Mesendoderm (in vitro differentiated cells): ENCODE measurements around the gene LGR6.
"Not testable (repeated sequence)": the region's sequence is repeated elsewhere in the genome, so short reads cannot be mapped to it uniquely, and the experiment has no call there.

ENCODE experiments used
- DNase-seq: peaks from one replicate; pipeline ENCODE4 v3.0.0; 2013
- H2AK5ac ChIP-seq: 2 replicates; pipeline ENCODE4 v1.6.1; 2013; ENCODE audit warnings: low read length, inconsistent platforms
- H2BK120ac ChIP-seq: 2 replicates; pipeline ENCODE4 v1.6.1; 2013; ENCODE audit warnings: low read depth, mild to moderate bottlenecking, low read length, moderate library complexity, mixed read lengths
- H2BK15ac ChIP-seq: replicated peaks from 2 replicates; pipeline ENCODE4 v1.6.1; 2013; ENCODE audit warnings: low read depth, mild to moderate bottlenecking, moderate library complexity
- H2BK5ac ChIP-seq: 2 replicates; pipeline ENCODE4 v1.6.1; 2013; ENCODE audit warnings: low read length, inconsistent platforms
- H3K18ac ChIP-seq: 2 replicates; pipeline ENCODE4 v1.6.1; 2013; ENCODE audit warnings: mild to moderate bottlenecking, low read length, mixed read lengths
- H3K23ac ChIP-seq: one replicate; pipeline ENCODE4 v1.6.1; 2013; ENCODE audit warnings: low read length
- H3K27ac ChIP-seq: 2 replicates; pipeline ENCODE4 v1.5.1; 2013; ENCODE audit warnings: low read depth, mild to moderate bottlenecking, inconsistent platforms, low read length, moderate library complexity
- H3K27me3 ChIP-seq: 2 replicates; pipeline ENCODE4 v1.6.1; 2013; ENCODE audit warnings: low read length, control low read depth, mild to moderate bottlenecking, inconsistent platforms; ENCODE audit not compliant: insufficient read depth, poor library complexity
- H3K36me3 ChIP-seq: 2 replicates; pipeline ENCODE4 v1.6.1; 2013; ENCODE audit warnings: low read length, inconsistent platforms; ENCODE audit not compliant: control insufficient read depth, insufficient read depth
- H3K4ac ChIP-seq: one replicate; pipeline ENCODE4 v1.6.1; 2013; ENCODE audit warnings: low read depth, mild to moderate bottlenecking, low read length, moderate library complexity
- H3K4me1 ChIP-seq: 2 replicates; pipeline ENCODE4 v1.6.1; 2013; ENCODE audit warnings: low read depth, low read length, inconsistent platforms; ENCODE audit not compliant: control insufficient read depth
- H3K4me2 ChIP-seq: 2 replicates; pipeline ENCODE4 v1.6.1; 2013; ENCODE audit warnings: low read length
- H3K4me3 ChIP-seq: 2 replicates; pipeline ENCODE4 v1.5.1; 2013; ENCODE audit warnings: mild to moderate bottlenecking, low read length
- H3K56ac ChIP-seq: one replicate; pipeline ENCODE4 v1.6.1; 2013; ENCODE audit warnings: low read length
- H3K79me1 ChIP-seq: 2 replicates; pipeline ENCODE4 v1.6.1; 2013; ENCODE audit warnings: low read length, inconsistent platforms
- H3K79me2 ChIP-seq: 2 replicates; pipeline ENCODE4 v1.6.1; 2013; ENCODE audit warnings: mild to moderate bottlenecking, low read length; ENCODE audit not compliant: control insufficient read depth, insufficient read depth
- H3K9ac ChIP-seq: 2 replicates; pipeline ENCODE4 v1.6.1; 2013; ENCODE audit warnings: low read length, inconsistent platforms
- H4K5ac ChIP-seq: one replicate; pipeline ENCODE4 v1.6.1; 2013; ENCODE audit warnings: low read length
- H4K8ac ChIP-seq: one replicate; pipeline ENCODE4 v1.6.1; 2013; ENCODE audit warnings: low read depth, mild to moderate bottlenecking, control low read depth, low read length, moderate library complexity
- WGBS: extraction: QIAGEN DNeasy Blood & Tissue Kit; methylation state at CpG from one replicate; pipeline ENCODE4 v1.1.7; 2013; ENCODE audit warnings: low lambda C conversion rate, missing lambda C conversion rate; ENCODE audit not compliant: insufficient coverage; ENCODE audit errors: extremely low coverage; 5-methylcytosine and 5-hydroxymethylcytosine counted together

Gene LGR6

DNA sequence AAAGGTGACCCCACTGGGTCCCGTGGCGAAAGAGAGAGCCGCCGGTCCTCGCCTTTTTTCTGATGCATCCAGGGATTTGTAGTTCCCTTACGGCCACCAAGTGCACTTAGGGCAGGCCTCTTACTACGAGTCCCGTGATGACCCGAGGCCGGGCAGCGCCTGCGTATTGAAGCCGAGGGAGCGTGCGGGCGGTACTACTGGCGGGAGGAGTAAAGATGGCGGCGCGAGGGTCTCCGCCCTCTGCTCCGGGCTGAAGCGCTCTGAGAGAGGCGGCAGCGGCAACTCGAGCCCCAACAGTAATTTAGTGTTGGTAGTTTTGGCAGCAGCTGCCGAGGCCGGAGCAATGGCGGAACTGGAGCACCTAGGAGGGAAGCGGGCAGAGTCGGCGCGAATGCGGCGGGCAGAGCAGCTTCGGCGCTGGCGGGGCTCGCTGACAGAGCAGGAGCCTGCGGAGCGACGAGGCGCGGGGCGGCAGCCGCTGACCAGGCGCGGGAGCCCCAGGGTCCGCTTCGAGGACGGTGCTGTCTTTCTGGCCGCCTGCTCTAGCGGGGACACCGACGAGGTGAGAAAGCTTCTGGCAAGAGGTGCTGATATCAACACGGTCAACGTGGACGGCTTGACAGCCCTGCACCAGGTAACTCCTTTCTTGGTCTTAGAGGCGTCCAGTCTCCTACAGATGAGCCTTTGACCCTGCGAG lies 155.1 kb downstream of the LGR6 start, which contains the start of gene PPP1R12B:
Gene PPP1R12B, plus strand, starts transcription at position 191 of the 697 bp plus-strand sequence. Its CDS starts 153 bp downstream, at position 344.
- H2BK5ac ChIP-seq = no peak within 1 kb of the TSS
- H2BK120ac ChIP-seq = no peak within 1 kb of the TSS
- peak; percentile 100 for DNase-seq
- peak within 1 kb of the TSS; percentile 95 for H3K4me2 ChIP-seq
- H3K4me1 ChIP-seq = no peaks in the 10 kb centered on the region
- H3K36me3 ChIP-seq = no peaks in the 10 kb centered on the region
- no peak within 1 kb of the TSS for H4K5ac ChIP-seq
- peak within 1 kb of the TSS; percentile 20 for H3K18ac ChIP-seq
- no peaks in the 10 kb centered on the region for H3K27me3 ChIP-seq
- no peaks in the 10 kb centered on the region for H3K79me1 ChIP-seq
- no peak within 1 kb of the TSS for H4K8ac ChIP-seq
- H3K27ac ChIP-seq = peak within 1 kb of the TSS; percentile 55
- H3K56ac ChIP-seq = peak within 1 kb of the TSS; percentile 86
- H2AK5ac ChIP-seq = no peak within 1 kb of the TSS
- WGBS = no CpG with 5 or more reads among the region's 60 CpGs
- no peak within 1 kb of the TSS for H3K4ac ChIP-seq
- H3K9ac ChIP-seq = peak within 1 kb of the TSS; percentile 73
- peak within 1 kb of the TSS; percentile 83 for H3K4me3 ChIP-seq
- H3K79me2 ChIP-seq = no peaks in the 10 kb centered on the region
- no peak within 1 kb of the TSS for H2BK15ac ChIP-seq
- no peak within 1 kb of the TSS for H3K23ac ChIP-seq

DNA sequence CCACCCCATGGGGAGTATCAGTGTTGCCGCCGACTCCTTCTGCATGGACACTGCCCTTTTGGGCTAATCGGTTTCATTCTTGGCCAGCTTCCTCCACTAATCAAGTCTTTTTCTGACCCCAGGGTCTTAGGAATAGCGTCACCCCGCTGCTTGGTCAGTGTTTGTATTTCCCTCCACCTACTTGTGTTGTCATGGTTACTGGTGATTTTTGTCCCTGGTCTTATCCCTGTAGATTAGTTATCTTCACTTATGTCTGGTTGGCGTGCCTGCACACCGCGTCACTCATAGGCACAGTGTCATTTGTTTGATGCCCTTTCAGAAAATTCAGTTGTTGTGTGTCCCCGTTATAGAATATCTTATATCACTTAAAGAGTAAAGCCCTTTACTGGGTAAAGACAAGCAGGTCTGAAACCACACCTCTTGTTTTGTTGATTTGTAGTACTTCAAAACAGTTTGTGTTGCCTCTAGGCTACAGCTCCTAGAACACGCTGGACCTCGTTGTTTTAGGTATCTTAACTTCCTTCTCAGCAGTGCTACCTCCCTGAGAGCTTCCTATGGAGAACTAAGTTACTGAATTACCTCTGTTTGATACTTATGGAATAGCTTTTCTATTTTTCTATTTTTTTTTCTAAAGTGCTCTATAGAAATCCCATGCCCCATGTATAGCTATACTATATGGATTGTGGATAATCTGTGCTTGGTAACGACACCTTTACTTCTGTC lies 155.8 kb downstream of the LGR6 start:
- peak overlapping the region; percentile 83 for H3K4me3 ChIP-seq
- H4K8ac ChIP-seq = no peak overlapping the region
- no peak overlapping the region for H3K4ac ChIP-seq
- H3K4me1 ChIP-seq = no peaks in the 10 kb centered on the region
- H3K27ac ChIP-seq = no peak overlapping the region
- peak overlapping the region; percentile 95 for H3K4me2 ChIP-seq
- WGBS = no CpG with 5 or more reads among the region's 12 CpGs
- H3K56ac ChIP-seq = peak overlapping the region; percentile 86
- no peak overlapping the region for H3K23ac ChIP-seq
- no peaks in the 10 kb centered on the region for H3K27me3 ChIP-seq
- no peaks in the 10 kb centered on the region for H3K36me3 ChIP-seq
- no peak overlapping the region for H2BK5ac ChIP-seq
- H3K18ac ChIP-seq = no peak overlapping the region
- H3K9ac ChIP-seq = peak overlapping the region; percentile 73
- no peaks in the 10 kb centered on the region for H3K79me2 ChIP-seq
- H2BK15ac ChIP-seq = no peak overlapping the region
- DNase-seq = peak; percentile 90
- no peak overlapping the region for H4K5ac ChIP-seq
- no peak overlapping the region for H2AK5ac ChIP-seq
- H2BK120ac ChIP-seq = no peak overlapping the region
- H3K79me1 ChIP-seq = no peaks in the 10 kb centered on the region

DNA sequence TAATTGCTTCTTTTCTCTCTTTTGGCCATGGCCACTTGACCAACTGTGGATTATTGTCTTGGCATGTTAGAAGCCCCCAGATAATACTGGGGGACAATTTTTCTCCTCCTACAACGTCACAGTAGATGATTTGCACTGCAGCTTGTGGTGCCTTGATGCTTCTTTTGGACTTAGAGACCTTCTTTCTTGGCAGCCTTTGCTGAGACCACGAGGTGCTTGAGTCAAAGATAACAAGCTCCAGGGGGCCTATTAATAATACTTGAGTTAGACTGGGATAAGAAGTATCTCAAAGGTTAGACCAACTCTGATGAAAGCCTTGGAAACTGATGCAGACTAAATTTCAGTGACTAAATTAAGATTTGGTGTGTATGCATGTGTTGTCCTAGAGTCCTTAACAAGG lies 158.1 kb downstream of the LGR6 start:
- H3K4me3 ChIP-seq = no peak overlapping the region
- H4K8ac ChIP-seq = no peak overlapping the region
- H3K4me2 ChIP-seq = no peak overlapping the region
- H3K27me3 ChIP-seq = no peaks in the 10 kb centered on the region
- WGBS = no CpG with 5 or more reads among the region's 2 CpGs
- no peak overlapping the region for H2BK120ac ChIP-seq
- H2BK15ac ChIP-seq = no peak overlapping the region
- no peaks in the 10 kb centered on the region for H3K79me2 ChIP-seq
- no peak overlapping the region for H3K18ac ChIP-seq
- H2BK5ac ChIP-seq = no peak overlapping the region
- H3K79me1 ChIP-seq = no peaks in the 10 kb centered on the region
- no peak overlapping the region for H2AK5ac ChIP-seq
- H3K4me1 ChIP-seq = no peaks in the 10 kb centered on the region
- H3K36me3 ChIP-seq = no peaks in the 10 kb centered on the region
- H3K4ac ChIP-seq = no peak overlapping the region
- DNase-seq = no peak
- no peak overlapping the region for H3K27ac ChIP-seq
- no peak overlapping the region for H3K9ac ChIP-seq
- no peak overlapping the region for H4K5ac ChIP-seq
- no peak overlapping the region for H3K56ac ChIP-seq
- no peak overlapping the region for H3K23ac ChIP-seq

DNA sequence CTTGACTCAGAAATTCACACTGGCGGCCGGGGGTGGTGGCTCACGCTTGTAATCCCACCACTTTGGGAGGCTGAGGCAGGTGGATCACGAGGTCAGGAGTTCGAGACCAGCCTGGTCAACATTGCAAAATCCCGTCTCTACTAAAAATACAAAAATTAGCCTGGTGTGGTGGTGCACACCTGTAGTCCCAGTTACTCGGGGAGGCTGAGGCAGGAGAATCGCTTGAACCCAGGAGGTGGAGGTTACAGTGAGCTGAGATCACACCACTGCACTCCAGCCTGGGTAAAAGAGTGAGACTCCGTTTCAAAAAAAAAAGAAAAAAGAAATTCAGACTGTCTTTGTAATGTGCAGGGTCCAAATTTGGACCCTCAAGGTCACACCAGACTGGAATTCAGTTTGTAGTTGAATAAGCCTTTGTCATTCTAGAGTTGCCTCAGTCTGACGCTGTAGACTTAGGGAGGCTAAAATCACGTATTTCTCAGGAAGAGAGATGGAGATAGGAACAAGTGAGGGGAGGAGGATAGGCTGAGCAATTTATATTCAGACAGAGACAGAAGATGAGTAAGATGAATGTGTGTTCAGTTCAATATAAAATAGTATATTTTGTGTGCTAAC lies 159.1 kb downstream of the LGR6 start:
- not testable (repeated sequence) for H3K27ac ChIP-seq, H2BK15ac ChIP-seq
- WGBS = no CpG with 5 or more reads among the region's 11 CpGs

DNA sequence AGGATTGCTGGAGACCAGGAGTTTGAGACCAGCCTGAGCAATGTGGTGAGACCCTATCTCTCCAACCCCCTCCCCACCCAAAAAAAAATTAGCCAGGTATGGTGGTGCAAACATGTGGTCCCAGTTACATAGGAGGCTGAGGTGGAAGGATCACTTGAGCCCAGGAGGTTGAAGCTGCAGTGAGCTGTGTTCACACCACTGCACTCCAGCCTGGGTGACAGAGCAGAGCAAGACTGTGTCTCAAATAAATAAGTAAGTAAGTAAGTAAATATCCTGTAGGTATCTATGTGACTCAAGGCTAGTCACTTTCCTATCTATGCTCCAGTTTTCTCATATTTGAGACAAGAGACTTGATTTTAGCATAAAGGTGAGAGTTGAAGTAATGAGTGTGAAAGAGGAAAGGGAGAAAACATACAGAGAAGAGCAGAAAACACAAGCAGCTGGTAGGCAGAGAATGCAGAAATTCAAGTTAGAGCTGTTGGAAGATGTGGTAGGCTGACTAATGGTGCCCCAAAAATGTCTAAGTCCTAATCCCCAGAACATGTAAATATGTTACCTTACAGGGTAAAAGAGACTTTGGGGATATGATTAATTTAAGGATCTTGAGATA lies 162.4 kb downstream of the LGR6 start:
- H4K5ac ChIP-seq = no peak overlapping the region
- no peak overlapping the region for H2BK5ac ChIP-seq
- no peak overlapping the region for H3K9ac ChIP-seq
- no peaks in the 10 kb centered on the region for H3K79me1 ChIP-seq
- H3K36me3 ChIP-seq = no peaks in the 10 kb centered on the region
- H3K18ac ChIP-seq = no peak overlapping the region
- no peak overlapping the region for H3K4me2 ChIP-seq
- H3K4ac ChIP-seq = no peak overlapping the region
- H3K4me3 ChIP-seq = no peak overlapping the region
- H2AK5ac ChIP-seq = no peak overlapping the region
- H3K79me2 ChIP-seq = no peaks in the 10 kb centered on the region
- H2BK15ac ChIP-seq = no peak overlapping the region
- H3K23ac ChIP-seq = no peak overlapping the region
- no peak for DNase-seq
- no peak overlapping the region for H3K56ac ChIP-seq
- no peak overlapping the region for H3K27ac ChIP-seq
- H3K27me3 ChIP-seq = no peaks in the 10 kb centered on the region
- H4K8ac ChIP-seq = no peak overlapping the region
- no peaks in the 10 kb centered on the region for H3K4me1 ChIP-seq
- no peak overlapping the region for H2BK120ac ChIP-seq

More for the DNA sequence above, 159.1 kb downstream of the LGR6 start:
- not testable (repeated sequence) for DNase-seq, H2BK120ac ChIP-seq, H4K5ac ChIP-seq, H3K4me1 ChIP-seq, H3K4me2 ChIP-seq, H3K23ac ChIP-seq, H3K4ac ChIP-seq, H3K36me3 ChIP-seq, H3K79me1 ChIP-seq, H2BK5ac ChIP-seq, H4K8ac ChIP-seq, H3K9ac ChIP-seq, H3K56ac ChIP-seq, H3K79me2 ChIP-seq, H3K4me3 ChIP-seq, H3K27me3 ChIP-seq, H3K18ac ChIP-seq, H2AK5ac ChIP-seq
